H9 (cell line): ENCODE data around the gene SCT. TPM values are rescaled to one million over a fixed set of nuclear protein-coding genes. Genes with fewer than 3 reads are reported as not detected.
A peak's percentile ranks its signal among the peaks of the same experiment; 100 is the strongest.

Source experiments
- DNase-seq: peaks from one replicate; pipeline ENCODE4 v3.0.0-alpha.2; 2017
- H2AFZ ChIP-seq: one replicate; pipeline ENCODE4 v1.6.1; 2013; ENCODE audit warnings: mild to moderate bottlenecking, low read length, control low read depth, moderate library complexity
- H2AK5ac ChIP-seq: 2 replicates; pipeline ENCODE4 v1.6.1; 2013; ENCODE audit warnings: low read length, control low read depth, mixed read lengths; ENCODE audit not compliant: insufficient read length
- H2BK120ac ChIP-seq: one replicate; pipeline ENCODE4 v1.6.1; 2013; ENCODE audit warnings: low read depth, mild to moderate bottlenecking, low read length, control low read depth, inconsistent platforms; ENCODE audit not compliant: poor library complexity, severe bottlenecking
- H2BK12ac ChIP-seq: 2 replicates; pipeline ENCODE4 v1.6.1; 2013; ENCODE audit warnings: low read length, control low read depth, mixed read lengths, low read depth; ENCODE audit not compliant: insufficient read length
- H2BK15ac ChIP-seq: 2 replicates; pipeline ENCODE4 v1.6.1; 2013; ENCODE audit warnings: low read depth, low read length, control low read depth
- H2BK20ac ChIP-seq: one replicate; pipeline ENCODE4 v1.6.1; 2013; ENCODE audit warnings: low read depth, mild to moderate bottlenecking, low read length, control low read depth, inconsistent platforms; ENCODE audit not compliant: poor library complexity, severe bottlenecking
- H2BK5ac ChIP-seq: 2 replicates; pipeline ENCODE4 v1.6.1; 2013; ENCODE audit warnings: low read length, control low read depth, mixed read lengths; ENCODE audit not compliant: insufficient read length
- H3K14ac ChIP-seq: 2 replicates; pipeline ENCODE4 v1.6.1; 2013; ENCODE audit warnings: low read length, control low read depth; ENCODE audit not compliant: insufficient read depth
- H3K18ac ChIP-seq: 2 replicates; pipeline ENCODE4 v1.6.1; 2013; ENCODE audit warnings: low read depth, mild to moderate bottlenecking, mixed read lengths, low read length, control low read depth; ENCODE audit not compliant: insufficient read length
- H3K23ac ChIP-seq: 2 replicates; pipeline ENCODE4 v1.6.1; 2013; ENCODE audit warnings: low read length, control low read depth, mixed read lengths, low read depth; ENCODE audit not compliant: insufficient read length
- H3K23me2 ChIP-seq: 2 replicates; pipeline ENCODE4 v1.6.1; 2013; ENCODE audit warnings: low read depth, mild to moderate bottlenecking, mixed read lengths, low read length, control low read depth; ENCODE audit not compliant: insufficient read length, poor library complexity, severe bottlenecking
- H3K27ac ChIP-seq: 2 replicates; pipeline ENCODE4 v1.5.1; 2013; ENCODE audit warnings: low read length, control low read depth, mixed read lengths, low read depth; ENCODE audit not compliant: insufficient read length
- H3K27me3 ChIP-seq: 2 replicates; pipeline ENCODE4 v1.6.1; 2013; ENCODE audit warnings: low read length, control low read depth, inconsistent platforms; ENCODE audit not compliant: insufficient read depth
- H3K4ac ChIP-seq: 2 replicates; pipeline ENCODE4 v1.6.1; 2013; ENCODE audit warnings: low read depth, mild to moderate bottlenecking, control low read depth, inconsistent platforms, low read length, moderate library complexity
- H3K4me1 ChIP-seq: 2 replicates; pipeline ENCODE4 v1.6.1; 2013; ENCODE audit warnings: low read length, control low read depth, inconsistent platforms; ENCODE audit not compliant: insufficient read depth
- H3K4me2 ChIP-seq: 2 replicates; pipeline ENCODE4 v1.6.1; 2013; ENCODE audit warnings: low read length, control low read depth, mixed read lengths; ENCODE audit not compliant: insufficient read length, insufficient read depth
- H3K56ac ChIP-seq: 2 replicates; pipeline ENCODE4 v1.6.1; 2013; ENCODE audit warnings: low read depth, mild to moderate bottlenecking, mixed read lengths, low read length, control low read depth; ENCODE audit not compliant: insufficient read length
- H3K79me1 ChIP-seq: 2 replicates; pipeline ENCODE4 v1.6.1; 2013; ENCODE audit warnings: low read depth, mild to moderate bottlenecking, moderate library complexity, low read length, control low read depth, inconsistent platforms; ENCODE audit not compliant: insufficient read depth, poor library complexity, severe bottlenecking
- H3K79me2 ChIP-seq: 2 replicates; pipeline ENCODE4 v1.6.1; 2013; ENCODE audit warnings: low read length, control low read depth, inconsistent platforms; ENCODE audit not compliant: insufficient read depth
- H3K9ac ChIP-seq: 2 replicates; pipeline ENCODE4 v1.6.1; 2013; ENCODE audit warnings: low read length, control low read depth, mixed read lengths; ENCODE audit not compliant: insufficient read length; ENCODE audit errors: extremely low read depth
- H3K9me3 ChIP-seq: one replicate; pipeline ENCODE4 v1.6.1; 2013; ENCODE audit warnings: low read depth, low read length, inconsistent platforms; ENCODE audit not compliant: control insufficient read depth
- H3T11ph ChIP-seq: one replicate; pipeline ENCODE4 v1.6.1; 2013; ENCODE audit warnings: mild to moderate bottlenecking, low read length, control low read depth, inconsistent platforms
- H4K20me1 ChIP-seq: one replicate; pipeline ENCODE4 v1.6.1; 2013; ENCODE audit not compliant: control insufficient read depth, insufficient read length, insufficient read depth
- H4K5ac ChIP-seq: 2 replicates; pipeline ENCODE4 v1.6.1; 2013; ENCODE audit warnings: low read depth, mild to moderate bottlenecking, mixed read lengths, low read length, control low read depth; ENCODE audit not compliant: insufficient read length
- H4K8ac ChIP-seq: replicated peaks from 2 replicates; pipeline ENCODE4 v1.6.1; 2013; ENCODE audit warnings: low read length, control low read depth, mixed read lengths, low read depth; ENCODE audit not compliant: insufficient read length
- H4K91ac ChIP-seq: 2 replicates; pipeline ENCODE4 v1.6.1; 2013; ENCODE audit warnings: low read depth, mild to moderate bottlenecking, moderate library complexity, mixed read lengths, low read length, control low read depth; ENCODE audit not compliant: insufficient read length
- H3K27ac Mint-ChIP-seq, 3 experiments: 2 replicates in 2 of 3; 3 replicates in 1 of 3; pipeline ENCODE4 v1.8.0; 2020 to 2021; ENCODE audit warnings: mixed read lengths in 3 of 3, mild to moderate bottlenecking in 1 of 3, moderate library complexity in 1 of 3
- H3K27me3 Mint-ChIP-seq: 2 replicates; pipeline ENCODE4 v1.8.0; 2021; ENCODE audit warnings: low read depth, mild to moderate bottlenecking, moderate library complexity, mixed read lengths
- H3K36me3 Mint-ChIP-seq, 3 experiments: 2 replicates in 2 of 3; 3 replicates in 1 of 3; pipeline ENCODE4 v1.8.0; 2020 to 2021; ENCODE audit warnings: low read depth in 3 of 3, mixed read lengths in 3 of 3; ENCODE audit not compliant: insufficient read depth in 1 of 3
- H3K4me1 Mint-ChIP-seq, 2 experiments: 2 replicates each; pipeline ENCODE4 v1.8.0; 2020; ENCODE audit warnings: mixed read lengths in 2 of 2
- H3K4me3 Mint-ChIP-seq, 2 experiments: 2 replicates in 1 of 2; 3 replicates in 1 of 2; pipeline ENCODE4 v1.8.0; 2020 to 2021; ENCODE audit warnings: mild to moderate bottlenecking in 2 of 2, mixed read lengths in 2 of 2, moderate library complexity in 1 of 2
- H3K9me3 Mint-ChIP-seq, 2 experiments: 2 replicates in 1 of 2; 3 replicates in 1 of 2; pipeline ENCODE4 v1.8.0; 2020; ENCODE audit warnings: mild to moderate bottlenecking in 2 of 2, mixed read lengths in 2 of 2, moderate library complexity in 1 of 2
- CTCF ChIP-seq: fragments of 200-600 bp; sonication (generic); conservative IDR thresholded peaks from 3 replicates; pipeline ENCODE4 v1.8.0; 2021; ENCODE audit warnings: antibody characterized with exemption, mild to moderate bottlenecking
- WGBS: extraction: QIAGEN DNeasy Blood & Tissue Kit; methylation state at CpG from one replicate; pipeline ENCODE4 v1.1.7; 2013; ENCODE audit warnings: missing lambda C conversion rate, low lambda C conversion rate, mixed read lengths; ENCODE audit not compliant: insufficient read length; ENCODE audit errors: extremely low coverage; 5-methylcytosine and 5-hydroxymethylcytosine counted together
- total RNA-seq: library from RNA; stranded (reverse); gene quantifications from 2 replicates; pipeline ENCODE4 v1.2.1, GENCODE V29; 2021

Gene SCT
- total RNA-seq, 1 experiment from 2014 or later, result 1.8 TPM

DNA sequence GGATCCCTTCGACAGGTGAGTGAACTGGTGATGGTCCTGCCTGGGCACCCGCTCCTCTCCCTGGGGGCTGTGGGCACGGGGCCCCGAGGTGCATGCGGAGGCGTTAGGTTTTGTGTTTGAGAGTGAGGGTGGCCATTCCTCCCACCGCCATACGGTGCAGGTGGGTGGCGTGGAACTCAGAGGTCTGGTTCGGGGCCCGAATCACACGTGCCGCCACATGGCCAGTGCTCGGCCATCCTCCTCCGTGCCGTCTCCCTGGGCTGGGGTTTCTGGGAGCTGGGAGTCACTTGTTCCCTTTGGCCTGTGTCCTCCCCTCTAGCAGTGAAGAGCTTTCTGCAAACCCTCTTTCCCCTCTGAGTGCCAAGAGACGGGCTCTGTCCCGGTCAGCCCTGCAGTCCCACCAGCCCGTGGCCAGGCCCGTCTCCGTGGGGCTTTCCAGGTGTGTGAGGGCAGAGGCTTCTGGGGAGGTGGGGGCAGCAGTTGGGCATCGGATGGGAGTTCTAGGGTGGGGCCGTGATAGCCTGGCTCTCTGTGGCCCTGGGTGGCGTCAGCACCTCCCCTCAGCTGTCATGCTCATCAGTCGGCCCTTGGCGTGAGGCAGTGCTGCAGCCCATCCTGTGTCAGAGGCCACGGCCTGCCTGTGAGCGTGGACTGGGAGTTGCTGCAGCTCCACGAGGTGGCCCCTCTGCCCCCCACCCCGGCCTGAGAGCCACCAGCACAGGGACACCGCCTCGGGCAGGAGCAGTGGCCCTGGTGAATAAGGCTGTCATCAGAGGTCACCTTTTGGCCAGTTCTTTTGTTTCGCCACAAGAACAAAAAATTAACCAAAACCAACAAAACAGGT is 21.5 kb downstream of the SCT start:
- no peak overlapping the region for H2AK5ac ChIP-seq
- no peak overlapping the region for H4K91ac ChIP-seq
- no peak overlapping the region for H4K5ac ChIP-seq
- H4K20me1 ChIP-seq, result peaks cover 3% of the 10 kb centered on the region
- no peaks in the 10 kb centered on the region for H3K9me3 ChIP-seq
- no peak overlapping the region for H3K18ac ChIP-seq
- no peak overlapping the region for H2AFZ ChIP-seq
- H3K23me2 ChIP-seq, result no peaks in the 10 kb centered on the region
- no peak overlapping the region for H4K8ac ChIP-seq
- H3K4ac ChIP-seq, result no peak overlapping the region
- WGBS, result no CpG with 5 or more reads among the region's 33 CpGs
- H2BK120ac ChIP-seq, result no peak overlapping the region
- H3K27ac ChIP-seq, result no peak overlapping the region
- no peak for DNase-seq
- no peak overlapping the region for H3K4me3 Mint-ChIP-seq
- H3K14ac ChIP-seq, result no peak overlapping the region
- H3K27me3 Mint-ChIP-seq, result no peaks in the 10 kb centered on the region
- no peak overlapping the region for H3T11ph ChIP-seq
- no peaks in the 10 kb centered on the region for H3K4me1 ChIP-seq
- H3K23ac ChIP-seq, result no peak overlapping the region
- H3K27me3 ChIP-seq, result no peaks in the 10 kb centered on the region
- no peaks in the 10 kb centered on the region for H3K79me2 ChIP-seq
- H3K4me1 Mint-ChIP-seq, result no peaks in the 10 kb centered on the region
- TF ChIP-seq CTCF, result no peak
- H3K9me3 Mint-ChIP-seq, result no peaks in the 10 kb centered on the region
- H2BK12ac ChIP-seq, result no peak overlapping the region
- peak overlapping the region in 1 of 3 experiments; percentile 41; a peak in 1 of 7 replicates for H3K27ac Mint-ChIP-seq
- H3K79me1 ChIP-seq, result no peaks in the 10 kb centered on the region
- no peak overlapping the region for H3K9ac ChIP-seq
- no peak overlapping the region for H3K56ac ChIP-seq
- H3K4me2 ChIP-seq, result no peak overlapping the region
- H2BK20ac ChIP-seq, result no peak overlapping the region
- peaks cover 33 to 69% (median 66%) of the 10 kb centered on the region in 3 experiments; a peak in 6 of 7 replicates for H3K36me3 Mint-ChIP-seq
- H2BK15ac ChIP-seq, result no peak overlapping the region
- H2BK5ac ChIP-seq, result no peak overlapping the region
